ENCODE results near the gene RPP14. TPM values are rescaled to one million over a fixed set of nuclear protein-coding genes. Genes with fewer than 3 reads are reported as not detected.
A peak's percentile ranks its signal among the peaks of the same experiment; 100 is the strongest.
"Not testable (repeated sequence)": the region's sequence is repeated elsewhere in the genome, so short reads cannot be mapped to it uniquely, and the experiment has no call there.

Gene RPP14
- total RNA-seq, 1 donor from 2014 or later: 23.4 TPM

DNA sequence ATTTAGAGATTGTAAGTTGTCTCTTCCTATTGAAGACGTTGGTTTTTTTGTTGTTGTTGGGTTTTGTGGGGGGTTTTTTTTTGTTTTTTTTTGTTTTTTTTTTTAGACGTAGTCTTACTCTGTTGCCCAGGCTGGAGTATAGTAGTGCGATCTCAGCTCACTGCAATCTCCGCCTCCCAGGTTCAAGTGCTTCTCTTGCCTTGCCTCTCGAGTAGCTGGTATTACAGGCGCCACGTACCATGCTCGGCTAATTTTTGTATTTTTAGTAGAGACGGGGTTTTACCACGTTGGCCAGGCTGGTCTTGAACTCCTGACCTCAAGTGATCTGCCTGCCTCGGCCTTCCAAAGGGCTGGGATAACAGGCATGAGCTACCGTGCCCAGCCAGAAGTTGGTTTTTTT is 33.1 kb downstream of the RPP14 start:
- H3K27ac Mint-ChIP-seq; H3K9me3 Mint-ChIP-seq; H3K27me3 Mint-ChIP-seq (ENCODE audit: insufficient read depth); DNase-seq (ENCODE audit: low spot score); H3K4me3 Mint-ChIP-seq; intact Hi-C loops (cut with micrococcal nuclease): not testable (repeated sequence)
- Mint-ChIP-seq H3K36me3 (ENCODE audit: low read depth) (peaks cover 37% of the 10 kb centered on the region), H3K4me1 (ENCODE audit: low read depth) (peaks cover 56% of the 10 kb centered on the region)

GRCh38 chr3:58340594-58341244 is 34.7 kb downstream of the RPP14 start:
- Mint-ChIP-seq H3K36me3 (ENCODE audit: low read depth) (peaks cover 36% of the 10 kb centered on the region), H3K27ac (no peak overlapping the region), H3K9me3 (no peaks in the 10 kb centered on the region), H3K4me1 (ENCODE audit: low read depth) (peaks cover 47% of the 10 kb centered on the region), H3K27me3 (ENCODE audit: insufficient read depth) (no peaks in the 10 kb centered on the region), H3K4me3 (no peak overlapping the region)
- DNase-seq (ENCODE audit: low spot score): no peak
- intact Hi-C loops (cut with micrococcal nuclease): no loop called here

GRCh38 chr3:58341376-58341775 is 35.3 kb downstream of the RPP14 start:
- Mint-ChIP-seq H3K4me1 (ENCODE audit: low read depth) (peaks cover 47% of the 10 kb centered on the region), H3K27me3 (ENCODE audit: insufficient read depth) (no peaks in the 10 kb centered on the region), H3K9me3 (no peaks in the 10 kb centered on the region), H3K36me3 (ENCODE audit: low read depth) (peaks cover 39% of the 10 kb centered on the region), H3K4me3 (no peak overlapping the region), H3K27ac (no peak overlapping the region)
- intact Hi-C loops (cut with micrococcal nuclease): no loop called here
- DNase-seq (ENCODE audit: low spot score): no peak

GRCh38 chr3:58342676-58343075 is 36.6 kb downstream of the RPP14 start:
- Mint-ChIP-seq H3K27me3 (ENCODE audit: insufficient read depth) (no peaks in the 10 kb centered on the region), H3K4me3 (no peak overlapping the region), H3K27ac (no peak overlapping the region), H3K9me3 (no peaks in the 10 kb centered on the region), H3K4me1 (ENCODE audit: low read depth) (peaks cover 47% of the 10 kb centered on the region), H3K36me3 (ENCODE audit: low read depth) (peaks cover 35% of the 10 kb centered on the region)
- intact Hi-C loops (cut with micrococcal nuclease): no loop called here
- no peak for DNase-seq (ENCODE audit: low spot score)

GRCh38 chr3:58345457-58345856 is 39.4 kb downstream of the RPP14 start:
- Mint-ChIP-seq H3K27me3 (ENCODE audit: insufficient read depth) (no peaks in the 10 kb centered on the region), H3K4me3 (no peak overlapping the region), H3K9me3 (no peaks in the 10 kb centered on the region), H3K4me1 (ENCODE audit: low read depth) (peaks cover 60% of the 10 kb centered on the region), H3K27ac (no peak overlapping the region), H3K36me3 (ENCODE audit: low read depth) (peaks cover 33% of the 10 kb centered on the region)
- intact Hi-C loops (cut with micrococcal nuclease): no loop called here
- DNase-seq (ENCODE audit: low spot score): no peak

DNA sequence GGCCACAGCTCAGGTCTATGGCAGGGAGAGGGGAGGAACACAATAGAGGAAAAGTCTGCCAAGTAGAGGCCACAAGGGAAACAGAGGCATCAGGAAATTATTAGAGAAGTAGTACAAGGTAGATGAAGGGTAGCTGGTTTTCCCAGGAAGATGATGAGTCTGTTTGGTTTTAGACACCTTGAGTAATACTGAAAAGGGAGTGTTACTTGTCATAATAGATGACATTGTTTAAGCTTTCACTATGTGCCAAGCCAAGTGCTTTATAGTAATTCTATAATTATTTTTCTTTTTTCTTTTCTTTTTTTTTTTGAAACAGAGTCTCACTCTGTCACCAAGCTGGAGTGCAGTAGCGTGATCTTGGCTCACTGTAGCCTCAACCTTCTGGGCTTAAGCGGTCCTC is 40.3 kb downstream of the RPP14 start:
- H3K36me3 Mint-ChIP-seq (ENCODE audit: low read depth): peaks cover 28% of the 10 kb centered on the region
- H3K4me1 Mint-ChIP-seq (ENCODE audit: low read depth): peaks cover 62% of the 10 kb centered on the region
- DNase-seq (ENCODE audit: low spot score): no peak
- peak overlapping the region; percentile 3 for H3K4me3 Mint-ChIP-seq
- peak overlapping the region; percentile 56 for H3K27ac Mint-ChIP-seq
- intact Hi-C loops (cut with micrococcal nuclease): loop anchor here (1.0 kb wide), 2 partner anchors 8 to 11 kb away; no protein-coding TSS in a partner anchor
- H3K27me3 Mint-ChIP-seq (ENCODE audit: insufficient read depth): no peaks in the 10 kb centered on the region
- H3K9me3 Mint-ChIP-seq: no peaks in the 10 kb centered on the region

GRCh38 chr3:58347984-58348383 is 41.9 kb downstream of the RPP14 start:
- no peak for DNase-seq (ENCODE audit: low spot score)
- Mint-ChIP-seq H3K27me3 (ENCODE audit: insufficient read depth) (no peaks in the 10 kb centered on the region), H3K4me1 (ENCODE audit: low read depth) (peaks cover 73% of the 10 kb centered on the region), H3K9me3 (no peaks in the 10 kb centered on the region), H3K36me3 (ENCODE audit: low read depth) (peaks cover 30% of the 10 kb centered on the region), H3K27ac (peak overlapping the region; percentile 18), H3K4me3 (no peak overlapping the region)
- intact Hi-C loops (cut with micrococcal nuclease): no loop called here

DNA sequence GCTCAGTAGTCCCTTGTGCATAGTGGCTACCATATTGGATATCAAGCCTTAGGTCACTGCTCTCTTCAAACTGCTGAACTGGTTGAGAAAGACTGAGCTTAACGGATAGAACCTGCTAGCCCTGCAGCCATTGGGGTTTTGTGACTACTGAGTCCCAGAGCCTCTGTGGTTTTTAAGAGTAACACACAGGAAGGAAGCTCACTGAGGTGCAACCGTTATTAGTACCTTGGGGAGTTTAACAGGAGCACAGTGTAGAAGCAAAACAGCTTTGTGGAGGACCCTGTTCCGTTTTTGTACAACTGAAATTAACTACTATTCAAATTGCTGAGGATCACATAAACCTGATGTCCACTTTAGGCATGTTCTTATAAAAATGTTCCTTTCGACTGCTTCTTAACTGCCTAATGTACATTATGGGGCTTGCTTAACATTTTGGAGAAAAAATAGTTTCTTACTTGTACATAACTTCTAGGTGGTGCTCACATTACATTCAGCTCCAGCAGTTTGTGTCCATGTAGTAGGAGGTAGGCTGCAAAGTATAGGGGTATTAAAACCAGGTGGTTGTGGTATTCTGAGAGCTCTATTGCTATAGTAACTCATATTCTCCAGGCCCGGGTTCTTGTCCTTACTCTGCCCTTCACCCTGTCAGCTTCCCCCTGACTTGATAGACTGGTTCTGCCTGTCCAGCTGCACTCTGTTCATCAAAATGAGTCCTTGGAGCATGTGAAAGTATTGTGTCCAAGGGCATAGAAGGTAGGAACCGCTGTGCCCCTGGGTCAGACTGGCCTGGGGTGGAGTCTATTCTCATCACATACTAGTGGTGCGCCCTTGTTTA is 44.0 kb downstream of the RPP14 start:
- Mint-ChIP-seq H3K27ac (peak overlapping the region; percentile 88), H3K27me3 (ENCODE audit: insufficient read depth) (no peaks in the 10 kb centered on the region), H3K4me3 (peak overlapping the region; percentile 71), H3K9me3 (no peaks in the 10 kb centered on the region), H3K36me3 (ENCODE audit: low read depth) (peaks cover 26% of the 10 kb centered on the region), H3K4me1 (ENCODE audit: low read depth) (peaks cover 78% of the 10 kb centered on the region)
- intact Hi-C loops (cut with micrococcal nuclease): loop anchor here (5.0 kb wide), 1 partner anchor 37 kb away; no protein-coding TSS in a partner anchor
- DNase-seq (ENCODE audit: low spot score): peak; percentile 37

GRCh38 chr3:58350627-58351013 is 44.6 kb downstream of the RPP14 start:
- Mint-ChIP-seq H3K27ac (peak overlapping the region; percentile 88), H3K27me3 (ENCODE audit: insufficient read depth) (no peaks in the 10 kb centered on the region), H3K9me3 (no peaks in the 10 kb centered on the region), H3K4me1 (ENCODE audit: low read depth) (peaks cover 83% of the 10 kb centered on the region), H3K4me3 (peak overlapping the region; percentile 71), H3K36me3 (ENCODE audit: low read depth) (peaks cover 25% of the 10 kb centered on the region)
- no peak for DNase-seq (ENCODE audit: low spot score)
- intact Hi-C loops (cut with micrococcal nuclease): loop anchor here (5.0 kb wide), 1 partner anchor 37 kb away; no protein-coding TSS in a partner anchor

- Mint-ChIP-seq H3K27me3 (ENCODE audit: insufficient read depth) (no peaks in the 10 kb centered on the region), H3K4me1 (ENCODE audit: low read depth) (peaks cover 84% of the 10 kb centered on the region), H3K27ac (peak overlapping the region; percentile 56), H3K4me3 (peak overlapping the region; percentile 48), H3K36me3 (ENCODE audit: low read depth) (peaks cover 19% of the 10 kb centered on the region), H3K9me3 (no peaks in the 10 kb centered on the region)
- intact Hi-C loops (cut with micrococcal nuclease): loop anchor here (5.0 kb wide), 1 partner anchor 35 kb away; no protein-coding TSS in a partner anchor
- DNase-seq (ENCODE audit: low spot score): no peak
These were observed 45.9 kb downstream of the RPP14 start for GRCh38 chr3:58351920-58352319.

DNA sequence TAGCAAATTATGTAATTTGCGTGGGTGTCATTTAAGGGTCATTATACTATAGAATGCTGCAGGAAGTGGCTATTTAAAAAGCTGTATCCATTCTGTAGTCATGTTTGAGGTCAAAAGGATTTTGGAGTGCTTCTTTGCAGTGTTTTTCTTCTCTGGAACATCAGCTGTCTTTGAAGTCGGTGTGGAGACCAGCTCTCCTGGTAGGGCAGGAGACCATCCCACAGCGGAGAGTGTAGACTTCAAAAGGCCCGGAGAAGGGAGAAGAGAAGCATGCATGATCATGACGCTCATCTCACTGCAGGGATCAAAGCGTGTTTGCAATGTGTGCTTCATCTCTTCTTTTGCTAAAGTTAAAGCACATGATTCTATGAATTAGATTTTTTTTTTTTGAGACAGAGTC is 46.6 kb downstream of the RPP14 start:
- H3K27ac Mint-ChIP-seq: peak overlapping the region; percentile 64

GRCh38 chr3:58353722-58354553 is 47.9 kb downstream of the RPP14 start:
- no peaks in the 10 kb centered on the region for H3K27me3 Mint-ChIP-seq (ENCODE audit: insufficient read depth)
- H3K27ac Mint-ChIP-seq: peak overlapping the region; percentile 96
- H3K36me3 Mint-ChIP-seq (ENCODE audit: low read depth): peaks cover 14% of the 10 kb centered on the region
- no peaks in the 10 kb centered on the region for H3K9me3 Mint-ChIP-seq
- H3K4me3 Mint-ChIP-seq: peak overlapping the region; percentile 77
- DNase-seq (ENCODE audit: low spot score): peak; percentile 46
- peaks cover 85% of the 10 kb centered on the region for H3K4me1 Mint-ChIP-seq (ENCODE audit: low read depth)
- intact Hi-C loops (cut with micrococcal nuclease): loop anchor here (1.0 to 5.0 kb wide), 4 partner anchors 8 to 60 kb away; no protein-coding TSS in a partner anchor

More for the DNA sequence above, 46.6 kb downstream of the RPP14 start:
- no peak for DNase-seq (ENCODE audit: low spot score)
- H3K36me3 Mint-ChIP-seq (ENCODE audit: low read depth): peaks cover 19% of the 10 kb centered on the region
- intact Hi-C loops (cut with micrococcal nuclease): loop anchor here (5.0 kb wide), 1 partner anchor 35 kb away; no protein-coding TSS in a partner anchor
- H3K4me1 Mint-ChIP-seq (ENCODE audit: low read depth): peaks cover 84% of the 10 kb centered on the region
- no peaks in the 10 kb centered on the region for H3K9me3 Mint-ChIP-seq
- no peaks in the 10 kb centered on the region for H3K27me3 Mint-ChIP-seq (ENCODE audit: insufficient read depth)
- H3K4me3 Mint-ChIP-seq: peak overlapping the region; percentile 16

All from activated T-helper 1 cell treated with anti-CD3 and anti-CD28 coated beads, Interleukin-12 subunit alpha, Interleukin-12 subunit beta, Interleukin-2, Interleukin-4 antibody, amounts not matched to agents 30 ng/mL and 10 ng/mL and 1 ng/mL, durations not matched to agents 14 hours and 24 hours and 36 hours (primary cell).